Measurements from ENCODE around the gene LCOR.
"Not testable (repeated sequence)": the region's sequence is repeated elsewhere in the genome, so short reads cannot be mapped to it uniquely, and the experiment has no call there.

The LCOR gene

DNA sequence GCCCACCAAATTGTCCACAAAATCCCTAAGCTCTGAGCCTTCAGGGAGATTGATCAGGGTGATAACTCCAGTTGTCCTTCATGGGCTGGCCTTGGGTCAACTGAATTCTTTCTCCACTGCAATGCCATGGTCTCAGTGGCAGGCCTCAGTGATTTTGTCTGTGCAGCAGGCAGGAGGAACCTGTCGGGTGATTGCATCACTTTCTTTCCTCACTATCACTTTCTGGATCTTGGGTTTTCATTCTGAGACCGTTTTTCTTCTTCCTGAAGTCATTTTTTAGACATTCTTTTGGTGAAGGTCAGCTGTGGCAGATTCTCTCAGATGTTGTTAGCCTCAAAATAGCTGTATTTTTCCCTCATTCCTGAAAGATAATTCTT, 28.8 kb upstream of the LCOR start:
- no peak overlapping the region for H3K27ac ChIP-seq
- TF ChIP-seq, protein P1, sequence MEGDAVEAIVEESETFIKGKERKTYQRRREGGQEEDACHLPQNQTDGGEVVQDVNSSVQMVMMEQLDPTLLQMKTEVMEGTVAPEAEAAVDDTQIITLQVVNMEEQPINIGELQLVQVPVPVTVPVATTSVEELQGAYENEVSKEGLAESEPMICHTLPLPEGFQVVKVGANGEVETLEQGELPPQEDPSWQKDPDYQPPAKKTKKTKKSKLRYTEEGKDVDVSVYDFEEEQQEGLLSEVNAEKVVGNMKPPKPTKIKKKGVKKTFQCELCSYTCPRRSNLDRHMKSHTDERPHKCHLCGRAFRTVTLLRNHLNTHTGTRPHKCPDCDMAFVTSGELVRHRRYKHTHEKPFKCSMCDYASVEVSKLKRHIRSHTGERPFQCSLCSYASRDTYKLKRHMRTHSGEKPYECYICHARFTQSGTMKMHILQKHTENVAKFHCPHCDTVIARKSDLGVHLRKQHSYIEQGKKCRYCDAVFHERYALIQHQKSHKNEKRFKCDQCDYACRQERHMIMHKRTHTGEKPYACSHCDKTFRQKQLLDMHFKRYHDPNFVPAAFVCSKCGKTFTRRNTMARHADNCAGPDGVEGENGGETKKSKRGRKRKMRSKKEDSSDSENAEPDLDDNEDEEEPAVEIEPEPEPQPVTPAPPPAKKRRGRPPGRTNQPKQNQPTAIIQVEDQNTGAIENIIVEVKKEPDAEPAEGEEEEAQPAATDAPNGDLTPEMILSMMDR (conservative IDR thresholded peaks at IDR 0.05) = no peak
- TF ChIP-seq ZFX (IDR thresholded peaks at IDR 0.05) = no peak

- TF ChIP-seq ZFX (IDR thresholded peaks at IDR 0.05) = no peak
- TF ChIP-seq, protein P1 (conservative IDR thresholded peaks at IDR 0.05) = no peak
- H3K27ac ChIP-seq = no peak overlapping the region
Measured at GRCh38 chr10:96814264-96814663, 17.8 kb upstream of the LCOR start.

GRCh38 chr10:96818971-96819370, 13.1 kb upstream of the LCOR start:
- H3K27ac ChIP-seq = not testable (repeated sequence)

GRCh38 chr10:96820765-96821164, 11.3 kb upstream of the LCOR start:
- no peak overlapping the region for H3K27ac ChIP-seq
- TF ChIP-seq, protein P1 (conservative IDR thresholded peaks at IDR 0.05) = no peak
- no peak for TF ChIP-seq ZFX (IDR thresholded peaks at IDR 0.05)

- no peak overlapping the region for H3K27ac ChIP-seq
- TF ChIP-seq, protein P1 (conservative IDR thresholded peaks at IDR 0.05) = no peak
- no peak for TF ChIP-seq ZFX (IDR thresholded peaks at IDR 0.05)
Measured at GRCh38 chr10:96826438-96826837, 5.7 kb upstream of the LCOR start.

GRCh38 chr10:96828609-96829008, 3.5 kb upstream of the LCOR start:
- H3K27ac ChIP-seq = no peak overlapping the region
- no peak for TF ChIP-seq ZFX (IDR thresholded peaks at IDR 0.05)
- TF ChIP-seq, protein P1 (conservative IDR thresholded peaks at IDR 0.05) = no peak

DNA sequence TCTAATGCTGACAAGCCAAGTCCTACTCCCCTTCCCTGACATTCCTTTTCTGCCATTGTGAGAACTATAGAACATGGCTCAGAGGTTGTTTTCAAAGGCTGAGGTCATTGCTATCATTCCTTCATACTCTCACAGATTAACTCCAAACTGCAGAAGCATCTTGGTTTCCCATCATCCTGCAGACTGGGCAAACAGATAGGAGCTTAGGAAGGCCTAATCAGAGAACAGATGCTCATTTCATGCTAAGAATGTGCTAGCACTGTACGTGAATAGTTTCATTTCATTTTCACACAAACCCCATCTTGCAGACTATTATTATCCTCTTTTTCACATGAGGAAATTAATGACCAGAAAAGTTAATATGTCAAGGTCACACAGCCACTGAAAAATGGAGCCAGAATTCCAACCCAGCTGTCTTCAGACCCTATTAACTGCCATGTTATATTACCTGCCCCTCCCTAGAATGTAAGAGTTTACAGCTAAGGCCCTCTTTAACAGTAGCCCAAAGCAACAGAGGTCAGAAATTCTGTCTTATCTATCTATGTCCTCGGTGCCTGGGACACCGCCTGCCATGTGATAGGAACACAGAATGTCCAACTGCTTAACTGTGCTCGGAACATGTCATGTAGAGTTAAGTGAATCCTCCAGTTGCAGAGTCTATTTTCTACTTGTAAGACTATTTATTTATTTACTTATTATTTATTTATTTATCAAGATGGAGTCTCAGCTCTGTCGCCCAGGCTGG, 2.9 kb upstream of the LCOR start:
- TF ChIP-seq, protein P1 (conservative IDR thresholded peaks at IDR 0.05) = no peak
- no peak for TF ChIP-seq ZFX (IDR thresholded peaks at IDR 0.05)
- H3K27ac ChIP-seq = no peak overlapping the region
